Esophagus muscularis mucosa (tissue), 4 donors: Measurements from ENCODE around the gene KAZN.

Experiments
- CTCF ChIP-seq, 3 experiments: fragments of 200-600 bp in 2 of 3; fragments of 450-650 bp in 1 of 3; sonication (generic) in 2 of 3; IDR thresholded peaks; one replicate each; pipeline ENCODE4 v1.5.1; 2017 to 2019; ENCODE audit warnings: antibody characterized with exemption in 3 of 3, mild to moderate bottlenecking in 2 of 3, moderate library complexity in 1 of 3
- EP300 ChIP-seq: sonication (generic); formaldehyde crosslinking; IDR thresholded peaks from one replicate; pipeline ENCODE4 v1.6.1; 2017; ENCODE audit warnings: antibody characterized with exemption
- POLR2A ChIP-seq: fragments of 450-650 bp; IDR thresholded peaks from one replicate; pipeline ENCODE4 v1.6.1; 2017; ENCODE audit warnings: antibody characterized with exemption, moderate library complexity, mild to moderate bottlenecking, low read depth
- POLR2AphosphoS5 ChIP-seq, 2 donors: sonication (generic); formaldehyde crosslinking; IDR thresholded peaks; one replicate each; pipeline ENCODE4 v1.6.1; 2017; ENCODE audit warnings: antibody characterized with exemption in 2 of 2

- no peak for TF ChIP-seq CTCF (IDR thresholded peaks at IDR 0.05)
- no peak for TF ChIP-seq POLR2A
- no peak for TF ChIP-seq EP300
- no peak for TF ChIP-seq POLR2AphosphoS5 (IDR thresholded peaks at IDR 0.05)
Observed at GRCh38 chr1:14946011-14946359, 347.5 kb downstream of the KAZN start.
